Activated CD8-positive, alpha-beta memory T cell treated with anti-CD3 and anti-CD28 coated beads for 4 hours (primary cell): Measurements from ENCODE around the gene CCDC117.
A peak's percentile ranks its signal among the peaks of the same experiment; 100 is the strongest.

Experiments
- DNase-seq, 2 donors: peaks; one replicate each; pipeline ENCODE4 v3.0.0-alpha.2; 2020; ENCODE audit warnings: low read depth in 2 of 2

The CCDC117 gene

DNA sequence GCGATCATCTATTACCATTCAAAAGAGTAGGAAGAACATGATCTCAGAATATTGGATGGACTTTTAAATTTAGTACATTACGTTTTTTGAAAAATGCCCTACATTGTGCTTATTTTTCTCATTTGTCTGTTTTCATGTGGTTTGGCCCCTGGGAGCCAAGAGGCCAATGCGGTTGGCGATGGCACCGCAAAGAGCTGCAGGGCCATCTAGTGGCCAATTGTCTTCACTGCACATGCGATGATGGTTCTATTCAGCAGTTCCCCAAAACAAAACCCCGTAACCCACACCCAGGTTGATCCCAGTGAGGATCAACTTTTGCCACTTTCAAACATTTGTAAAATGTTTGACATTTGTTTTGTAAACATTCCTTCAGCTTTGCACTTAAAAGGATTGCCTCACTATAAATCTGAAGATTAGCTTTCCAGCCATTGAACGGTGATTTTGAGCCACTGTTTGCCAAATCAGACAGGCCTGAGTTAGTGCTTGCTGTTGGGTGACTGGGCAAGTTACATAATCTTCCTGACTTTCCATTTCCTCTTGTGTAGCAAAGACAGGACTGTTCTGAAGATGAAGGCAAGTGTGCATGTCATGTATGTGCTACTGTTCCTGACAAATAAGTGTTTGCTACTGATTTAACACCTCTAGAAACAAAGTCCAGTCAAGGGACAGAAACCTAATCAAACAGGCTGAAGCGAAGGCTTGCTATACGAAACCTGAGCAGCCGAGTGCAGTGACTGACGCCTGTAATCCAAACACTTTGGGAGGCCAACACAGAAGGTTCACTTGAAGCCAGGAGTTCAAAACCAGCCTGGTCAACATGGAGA is 57.1 kb downstream of the CCDC117 start:
- DNase-seq, result peak; percentile 54 to 57

DNA sequence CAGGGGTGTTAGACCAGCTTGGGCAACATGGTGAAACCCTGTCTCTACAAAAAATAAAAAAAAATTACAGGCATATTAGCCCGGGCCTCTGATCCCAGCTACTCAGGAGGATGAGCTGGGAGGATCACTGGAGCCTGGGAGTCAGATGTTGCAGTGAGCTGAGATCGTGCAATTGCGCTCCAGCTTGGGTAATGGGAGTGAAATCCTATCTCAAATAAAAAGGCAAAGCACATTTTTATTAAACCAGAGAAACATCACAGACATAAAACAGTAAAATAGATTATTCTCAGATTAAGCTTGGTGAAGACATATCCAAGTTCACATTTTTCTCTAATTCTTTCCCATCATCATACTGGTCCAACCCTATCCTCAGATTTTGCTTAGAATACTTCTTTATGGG is 57.9 kb downstream of the CCDC117 start:
- no peak for DNase-seq

DNA sequence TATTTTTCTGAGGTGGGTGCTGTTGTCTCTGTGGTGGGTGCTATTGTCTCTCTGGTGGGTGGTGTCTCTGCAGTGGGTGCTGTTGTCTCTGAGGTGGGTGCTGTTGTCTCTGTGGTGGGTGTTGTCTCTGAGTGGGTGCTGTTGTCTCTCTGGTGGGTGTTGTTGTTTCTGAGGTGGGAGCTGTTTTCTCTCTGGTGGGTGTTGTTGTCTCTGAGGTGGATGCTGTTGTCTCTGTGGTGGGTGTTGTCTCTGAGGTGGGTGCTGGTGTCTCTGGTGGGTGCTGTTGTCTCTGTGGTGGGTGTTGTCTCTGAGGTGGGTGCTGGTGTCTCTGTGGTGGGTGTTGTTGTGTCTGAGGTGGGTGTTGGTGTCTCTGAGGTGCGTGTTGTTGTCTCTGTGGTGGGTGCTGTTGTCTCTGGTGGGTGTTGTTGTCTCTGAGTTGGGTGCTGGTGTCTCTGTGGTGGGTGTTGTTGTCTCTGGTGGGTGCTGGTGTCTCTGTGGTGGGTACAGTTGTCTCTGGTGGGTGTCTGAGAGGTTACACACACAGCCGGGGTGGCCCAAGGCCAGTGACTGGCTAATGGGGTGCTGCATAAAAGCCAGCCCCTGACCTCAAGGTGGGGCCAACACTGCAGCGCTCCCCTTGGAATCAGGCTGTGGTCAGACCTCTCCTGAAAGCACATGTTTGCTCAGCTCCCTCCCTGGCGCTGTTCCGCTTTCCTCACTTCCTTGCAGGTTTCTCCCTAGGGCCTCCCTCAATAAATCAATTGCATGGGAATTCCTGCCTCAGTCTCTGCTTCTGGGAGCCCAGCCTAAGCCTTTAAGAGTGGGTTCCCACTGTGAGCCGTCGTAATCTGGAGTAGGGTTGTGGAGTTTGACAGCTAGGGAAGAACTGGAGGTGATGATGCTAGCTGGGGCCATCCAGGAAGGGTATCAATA is 58.9 kb downstream of the CCDC117 start:
- DNase-seq, result no peak

DNA sequence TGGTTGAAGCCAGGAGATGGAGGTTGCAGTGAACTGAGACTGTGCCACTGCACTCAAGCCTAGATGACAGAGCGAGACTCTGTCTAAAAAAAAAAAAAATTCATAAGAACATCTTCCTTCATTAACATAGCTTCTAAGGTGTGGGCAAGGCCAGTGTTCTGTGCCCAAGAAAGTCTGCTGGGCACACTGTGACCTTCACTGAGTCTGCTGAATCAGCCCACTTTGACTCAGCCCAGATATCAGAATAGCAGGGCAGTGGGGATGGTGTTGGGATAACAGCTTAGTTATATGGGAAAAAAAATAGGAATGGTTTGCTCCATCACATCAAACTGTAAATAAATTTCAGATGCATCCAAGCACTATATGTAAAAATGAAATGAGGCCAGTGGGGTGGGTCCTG is 60.2 kb downstream of the CCDC117 start:
- no peak for DNase-seq

DNA sequence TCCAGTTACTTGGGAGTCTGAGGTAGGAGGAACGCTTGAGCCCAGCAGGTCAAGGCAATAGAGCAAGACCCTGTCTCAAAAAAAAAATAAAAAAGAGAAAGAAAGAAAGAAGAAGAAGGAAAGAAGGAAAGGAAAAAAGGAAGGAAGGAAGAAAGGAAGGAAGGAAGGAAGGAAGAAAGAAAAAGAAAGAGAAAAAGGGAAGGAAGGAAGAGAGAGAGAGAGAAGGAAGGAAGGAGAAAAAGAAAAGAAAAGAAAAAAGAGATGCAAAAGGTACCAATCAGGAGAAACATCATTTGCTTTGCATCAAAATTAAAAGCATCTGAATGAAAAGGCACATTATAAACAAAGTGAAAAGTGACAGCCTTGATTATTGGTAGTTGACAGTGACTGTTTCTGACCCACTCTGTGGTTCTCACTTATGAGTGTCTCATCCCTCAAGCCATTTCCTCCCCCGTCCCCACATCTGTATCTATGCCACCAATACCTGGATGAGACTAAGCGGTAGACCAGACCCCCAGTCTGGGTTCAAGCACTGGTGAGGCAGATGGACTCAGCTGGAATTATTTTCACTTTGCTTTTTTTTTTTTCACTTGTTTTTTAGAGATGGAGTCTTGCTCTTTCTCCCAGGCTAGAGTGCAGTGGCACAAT is 60.9 kb downstream of the CCDC117 start:
- no peak for DNase-seq

DNA sequence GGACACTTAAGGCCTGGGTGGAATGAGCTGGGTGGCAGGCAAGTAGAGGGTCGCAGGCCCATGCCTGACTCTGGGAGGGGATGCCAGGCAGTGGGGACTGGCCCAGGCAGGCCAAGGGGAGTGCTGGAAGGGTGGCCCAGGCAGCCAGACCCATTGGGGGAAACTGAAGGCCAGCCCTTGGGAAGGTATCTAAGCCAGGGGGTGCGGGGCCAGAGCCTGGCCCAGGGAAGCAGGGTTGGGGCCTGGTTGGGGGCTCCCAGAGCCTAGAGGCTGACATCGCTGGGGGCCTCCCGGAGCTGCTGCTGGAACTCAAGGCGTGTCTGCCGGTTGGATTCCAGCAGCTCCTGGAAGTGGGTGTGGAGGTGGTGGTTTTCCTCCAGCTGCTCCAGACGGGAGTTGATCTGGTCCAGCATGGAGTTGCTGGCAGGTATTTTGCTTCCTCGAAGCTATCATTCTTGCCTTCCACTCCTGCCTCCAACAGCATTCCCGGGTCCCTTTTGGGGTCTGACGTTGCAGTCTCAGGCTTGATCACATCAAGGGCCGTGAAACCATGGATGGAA is 63.2 kb downstream of the CCDC117 start:
- no peak for DNase-seq

DNA sequence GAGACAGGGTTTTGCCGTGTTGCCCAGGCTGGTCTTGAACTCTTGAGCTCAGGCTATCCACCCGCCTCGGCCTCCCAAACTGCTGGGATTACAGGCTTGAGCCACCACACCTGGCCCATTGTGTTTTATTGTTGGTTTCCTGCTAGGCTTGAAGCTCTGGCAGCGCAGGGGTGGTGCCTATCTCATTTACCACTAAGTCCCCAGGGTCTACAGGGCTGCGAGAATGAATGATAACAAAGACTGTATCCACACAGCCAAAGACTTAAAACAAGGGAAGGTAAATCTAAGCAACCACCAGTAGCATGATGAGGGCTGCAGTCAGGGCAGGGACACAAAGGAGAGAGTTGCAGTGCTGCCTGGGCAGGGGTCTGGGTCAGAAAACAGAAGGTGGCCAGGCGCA is 65.1 kb downstream of the CCDC117 start:
- DNase-seq, result no peak
